Activated naive CD4-positive, alpha-beta T cell treated with anti-CD3 and anti-CD28 coated beads, Interleukin-2, amount 10 ng/mL, durations not matched to agents 7 days and 5 days (primary cell): ENCODE results near the gene SPACA5.
"Not testable (repeated sequence)": the region's sequence is repeated elsewhere in the genome, so short reads cannot be mapped to it uniquely, and the experiment has no call there.

Experiments used
- CTCF ChIA-PET: fragments of 350-600 bp; sonication (Branson Sonifier 250); formaldehyde crosslinking; loops from one replicate; lab custom pipeline; 2021; ENCODE audit warnings: antibody characterized with exemption; lab: Charles Lee
- DNase-seq: peaks from one replicate; pipeline ENCODE4 v3.0.0-alpha.2; 2020
- H3K27ac Mint-ChIP-seq: one replicate; pipeline ENCODE4 v1.8.0; 2021; ENCODE audit warnings: mild to moderate bottlenecking, moderate library complexity, mixed read lengths
- H3K27me3 Mint-ChIP-seq: one replicate; pipeline ENCODE4 v1.8.0; 2021; ENCODE audit warnings: mild to moderate bottlenecking, mixed read lengths
- H3K36me3 Mint-ChIP-seq: one replicate; pipeline ENCODE4 v1.8.0; 2021; ENCODE audit warnings: mixed read lengths
- H3K4me1 Mint-ChIP-seq: one replicate; pipeline ENCODE4 v1.8.0; 2021; ENCODE audit warnings: mixed read lengths
- H3K4me3 Mint-ChIP-seq: one replicate; pipeline ENCODE4 v1.8.0; 2021; ENCODE audit warnings: mild to moderate bottlenecking, moderate library complexity, mixed read lengths
- H3K9me3 Mint-ChIP-seq: one replicate; pipeline ENCODE4 v1.8.0; 2021; ENCODE audit warnings: mixed read lengths

Gene SPACA5

GRCh38 chrX:48003367-48003757 is 3.4 kb upstream of the SPACA5 start:
- Mint-ChIP-seq H3K9me3 (peaks cover 6% of the 10 kb centered on the region), H3K36me3 (peaks cover 36% of the 10 kb centered on the region), H3K27me3 (no peaks in the 10 kb centered on the region), H3K4me3 (peak overlapping the region; percentile 98), H3K4me1 (peaks cover 28% of the 10 kb centered on the region), H3K27ac (peak overlapping the region; percentile 100)
- DNase-seq, result peak; percentile 46
- CTCF ChIA-PET, result no interaction called here

GRCh38 chrX:48003758-48004457 is 2.9 kb upstream of the SPACA5 start, which contains the start of gene ZNF182:
Gene ZNF182, minus strand, starts transcription at chrX:48003989. Its CDS starts 1,380 bp downstream, at chrX:48002609.
- Mint-ChIP-seq H3K36me3 (peaks cover 33% of the 10 kb centered on the region), H3K4me3 (peak within 1 kb of the TSS; percentile 98), H3K9me3 (peaks cover 6% of the 10 kb centered on the region), H3K27me3 (no peaks in the 10 kb centered on the region), H3K27ac (peak within 1 kb of the TSS; percentile 100), H3K4me1 (peaks cover 28% of the 10 kb centered on the region)
- CTCF ChIA-PET, result no interaction called here
- peak; percentile 95 for DNase-seq

GRCh38 chrX:48009445-48009960 is 2.7 kb downstream of the SPACA5 start:
- H3K36me3 Mint-ChIP-seq, H3K9me3 Mint-ChIP-seq, DNase-seq, H3K4me1 Mint-ChIP-seq, H3K4me3 Mint-ChIP-seq, H3K27me3 Mint-ChIP-seq, CTCF ChIA-PET, H3K27ac Mint-ChIP-seq: not testable (repeated sequence)

GRCh38 chrX:48016583-48017310 is 10.0 kb downstream of the SPACA5 start:
- H3K27ac Mint-ChIP-seq, H3K36me3 Mint-ChIP-seq, CTCF ChIA-PET, H3K9me3 Mint-ChIP-seq, H3K4me3 Mint-ChIP-seq, DNase-seq, H3K27me3 Mint-ChIP-seq: not testable (repeated sequence)
- H3K4me1 Mint-ChIP-seq, result peaks cover 14% of the 10 kb centered on the region

- H3K36me3 Mint-ChIP-seq, H3K4me3 Mint-ChIP-seq, CTCF ChIA-PET, DNase-seq, H3K9me3 Mint-ChIP-seq, H3K27ac Mint-ChIP-seq, H3K27me3 Mint-ChIP-seq: not testable (repeated sequence)
- peaks cover 20% of the 10 kb centered on the region for H3K4me1 Mint-ChIP-seq
Measured at GRCh38 chrX:48019892-48020291, 13.1 kb downstream of the SPACA5 start.

GRCh38 chrX:48020472-48020871 is 13.7 kb downstream of the SPACA5 start:
- Mint-ChIP-seq H3K4me1 (peaks cover 22% of the 10 kb centered on the region), H3K27ac (peak overlapping the region; percentile 90), H3K4me3 (peak overlapping the region; percentile 56)
- H3K27me3 Mint-ChIP-seq, CTCF ChIA-PET, H3K36me3 Mint-ChIP-seq, H3K9me3 Mint-ChIP-seq: not testable (repeated sequence)
- peak; percentile 38 for DNase-seq

GRCh38 chrX:48021026-48021900 is 14.5 kb downstream of the SPACA5 start:
- Mint-ChIP-seq H3K27ac (peak overlapping the region; percentile 90), H3K9me3 (peaks cover 6% of the 10 kb centered on the region), H3K27me3 (no peaks in the 10 kb centered on the region), H3K4me1 (peaks cover 26% of the 10 kb centered on the region), H3K36me3 (peaks cover 7% of the 10 kb centered on the region), H3K4me3 (peak overlapping the region; percentile 79)
- peak; percentile 77 for DNase-seq
- CTCF ChIA-PET, result interaction anchor here (1.0 kb wide), 1 partner anchor 167 kb away, joined by 3 read pairs; no protein-coding TSS in a partner anchor

- H3K36me3 Mint-ChIP-seq, result peaks cover 7% of the 10 kb centered on the region
- peaks cover 26% of the 10 kb centered on the region for H3K4me1 Mint-ChIP-seq
- CTCF ChIA-PET, result no interaction called here
- peaks cover 6% of the 10 kb centered on the region for H3K9me3 Mint-ChIP-seq
- no peak overlapping the region for H3K27ac Mint-ChIP-seq
- H3K4me3 Mint-ChIP-seq, result peak overlapping the region; percentile 79
- no peak for DNase-seq
- H3K27me3 Mint-ChIP-seq, result no peaks in the 10 kb centered on the region
Measured at GRCh38 chrX:48022100-48022499, 15.3 kb downstream of the SPACA5 start.

- Mint-ChIP-seq H3K27me3 (no peaks in the 10 kb centered on the region), H3K4me1 (peaks cover 26% of the 10 kb centered on the region), H3K9me3 (peaks cover 6% of the 10 kb centered on the region), H3K27ac (peak overlapping the region; percentile 84), H3K36me3 (peaks cover 7% of the 10 kb centered on the region), H3K4me3 (no peak overlapping the region)
- no peak for DNase-seq
- CTCF ChIA-PET, result interaction anchor here (1.0 kb wide), 1 partner anchor 169 kb away, joined by 4 read pairs; no protein-coding TSS in a partner anchor
Measured at GRCh38 chrX:48022738-48023137, 15.9 kb downstream of the SPACA5 start.

GRCh38 chrX:48025561-48025960 is 18.8 kb downstream of the SPACA5 start:
- peak; percentile 52 for DNase-seq
- Mint-ChIP-seq H3K4me3 (no peak overlapping the region), H3K36me3 (peaks cover 7% of the 10 kb centered on the region), H3K9me3 (peaks cover 6% of the 10 kb centered on the region), H3K4me1 (peaks cover 21% of the 10 kb centered on the region), H3K27ac (peak overlapping the region; percentile 19), H3K27me3 (no peaks in the 10 kb centered on the region)
- CTCF ChIA-PET, result interaction anchor here (1.6 to 3.7 kb wide), 2 partner anchors 172 to 194 kb away, joined by 12 to 27 read pairs; no protein-coding TSS in a partner anchor

GRCh38 chrX:48027545-48027944 is 20.8 kb downstream of the SPACA5 start:
- H3K4me1 Mint-ChIP-seq, result peaks cover 10% of the 10 kb centered on the region
- not testable (repeated sequence) for H3K4me3 Mint-ChIP-seq, H3K36me3 Mint-ChIP-seq, H3K27ac Mint-ChIP-seq, DNase-seq, H3K27me3 Mint-ChIP-seq, H3K9me3 Mint-ChIP-seq
- CTCF ChIA-PET, result interaction anchor here (0.6 to 3.7 kb wide), 9 partner anchors 14 to 196 kb away, joined by 3 to 27 read pairs (median 4); partner anchors contain the start of gene ZNF81

GRCh38 chrX:48028091-48028490 is 21.3 kb downstream of the SPACA5 start:
- Mint-ChIP-seq H3K9me3 (no peaks in the 10 kb centered on the region), H3K27ac (no peak overlapping the region), H3K4me1 (peaks cover 5% of the 10 kb centered on the region), H3K4me3 (no peak overlapping the region), H3K27me3 (no peaks in the 10 kb centered on the region), H3K36me3 (no peaks in the 10 kb centered on the region)
- CTCF ChIA-PET, result interaction anchor here (1.3 to 3.7 kb wide), 2 partner anchors 174 to 197 kb away, joined by 16 to 27 read pairs; no protein-coding TSS in a partner anchor
- no peak for DNase-seq

- no peaks in the 10 kb centered on the region for H3K9me3 Mint-ChIP-seq
- no peak for DNase-seq
- peaks cover 5% of the 10 kb centered on the region for H3K4me1 Mint-ChIP-seq
- CTCF ChIA-PET, result no interaction called here
- no peak overlapping the region for H3K4me3 Mint-ChIP-seq
- H3K27ac Mint-ChIP-seq, result no peak overlapping the region
- H3K27me3 Mint-ChIP-seq, result no peaks in the 10 kb centered on the region
- no peaks in the 10 kb centered on the region for H3K36me3 Mint-ChIP-seq
Measured at GRCh38 chrX:48030237-48030636, 23.4 kb downstream of the SPACA5 start.
